ENCODE results near the gene DLGAP1.
"Not testable (repeated sequence)": the region's sequence is repeated elsewhere in the genome, so short reads cannot be mapped to it uniquely, and the experiment has no call there.

DLGAP1 gene

GRCh38 chr18:3478262-3478978, 976.7 kb downstream of the DLGAP1 start:
- Histone ChIP-seq H3K9me3 (ENCODE audit: low read length) (no peaks in the 10 kb centered on the region), H3K36me3 (ENCODE audit: insufficient read depth, low read length) (no peaks in the 10 kb centered on the region), H3K9ac (ENCODE audit: low read length) (no peak overlapping the region), H3K9me2 (ENCODE audit: low read depth, low read length) (no peaks in the 10 kb centered on the region), H3K4me2 (ENCODE audit: low read length) (no peak overlapping the region), H3F3A (ENCODE audit: insufficient read depth, low read length) (no peaks in the 10 kb centered on the region), H3K27me3 (ENCODE audit: insufficient read depth, low read length) (no peaks in the 10 kb centered on the region), H3K4me1 (ENCODE audit: insufficient read depth, low read length, severe bottlenecking) (no peaks in the 10 kb centered on the region), H3K27ac (ENCODE audit: low read depth, low read length, poor library complexity, severe bottlenecking) (no peak overlapping the region), H3K4me3 (ENCODE audit: low read depth, low read length, poor library complexity, severe bottlenecking) (no peak overlapping the region), H3K79me2 (ENCODE audit: insufficient read depth, low read length) (no peaks in the 10 kb centered on the region), H2AFZ (ENCODE audit: low read length) (no peak overlapping the region), H4K20me1 (ENCODE audit: insufficient read depth, low read length) (no peaks in the 10 kb centered on the region)
- TF ChIP-seq EZH2 (IDR thresholded peaks at IDR 0.05; ENCODE audit: borderline replicate concordance, low read length) (no peak), CTCF (IDR thresholded peaks at IDR 0.05; ENCODE audit: low read length) (no peak)

GRCh38 chr18:3472681-3473544, 982.2 kb downstream of the DLGAP1 start:
- Histone ChIP-seq H2AFZ (ENCODE audit: low read length) (no peak overlapping the region), H3K4me3 (ENCODE audit: low read depth, low read length, poor library complexity, severe bottlenecking) (no peak overlapping the region), H3K79me2 (ENCODE audit: insufficient read depth, low read length) (no peaks in the 10 kb centered on the region), H3K4me2 (ENCODE audit: low read length) (no peak overlapping the region), H3K9me2 (ENCODE audit: low read depth, low read length) (no peaks in the 10 kb centered on the region), H3K9ac (ENCODE audit: low read length) (no peak overlapping the region), H3K4me1 (ENCODE audit: insufficient read depth, low read length, severe bottlenecking) (no peaks in the 10 kb centered on the region), H3K36me3 (ENCODE audit: insufficient read depth, low read length) (no peaks in the 10 kb centered on the region), H3K9me3 (ENCODE audit: low read length) (no peaks in the 10 kb centered on the region), H3K27ac (ENCODE audit: low read depth, low read length, poor library complexity, severe bottlenecking) (no peak overlapping the region), H4K20me1 (ENCODE audit: insufficient read depth, low read length) (no peaks in the 10 kb centered on the region), H3K27me3 (ENCODE audit: insufficient read depth, low read length) (no peaks in the 10 kb centered on the region), H3F3A (ENCODE audit: insufficient read depth, low read length) (no peaks in the 10 kb centered on the region)
- TF ChIP-seq CTCF (IDR thresholded peaks at IDR 0.05; ENCODE audit: low read length): no peak
- TF ChIP-seq EZH2 (IDR thresholded peaks at IDR 0.05; ENCODE audit: borderline replicate concordance, low read length): no peak

- H3K9ac ChIP-seq (ENCODE audit: low read length): not testable (repeated sequence)
Measured at GRCh38 chr18:3472121-3472520, 983.0 kb downstream of the DLGAP1 start.

More at GRCh38 chr18:3472121-3472520, 983.0 kb downstream of the DLGAP1 start:
- not testable (repeated sequence) for H3K4me2 ChIP-seq (ENCODE audit: low read length); H3K4me1 ChIP-seq (ENCODE audit: insufficient read depth, low read length, severe bottlenecking); H3F3A ChIP-seq (ENCODE audit: insufficient read depth, low read length); H3K4me3 ChIP-seq (ENCODE audit: low read depth, low read length, poor library complexity, severe bottlenecking); H3K27ac ChIP-seq (ENCODE audit: low read depth, low read length, poor library complexity, severe bottlenecking); H3K79me2 ChIP-seq (ENCODE audit: insufficient read depth, low read length); H3K27me3 ChIP-seq (ENCODE audit: insufficient read depth, low read length); H3K9me2 ChIP-seq (ENCODE audit: low read depth, low read length); H2AFZ ChIP-seq (ENCODE audit: low read length); H3K9me3 ChIP-seq (ENCODE audit: low read length); H3K36me3 ChIP-seq (ENCODE audit: insufficient read depth, low read length); H4K20me1 ChIP-seq (ENCODE audit: insufficient read depth, low read length)

All from OCI-LY1 (cell line).